Upper lobe of right lung (tissue), 1 donor: Measurements from ENCODE around the gene VDAC2. TPM values are rescaled to one million over a fixed set of nuclear protein-coding genes. Genes with fewer than 3 reads are reported as not detected.
"Not testable (repeated sequence)": the region's sequence is repeated elsewhere in the genome, so short reads cannot be mapped to it uniquely, and the experiment has no call there.

Experiments used
- ATAC-seq: fragments of 200-7000 bp; cut with Tn5 transposase; one replicate; pipeline ENCODE4 v1.9.1; 2020; ENCODE audit warnings: mild to moderate bottlenecking, moderate library complexity
- DNase-seq: peaks from one replicate; pipeline ENCODE4 v3.0.0-alpha.2; 2020
- H3K27ac ChIP-seq: fragments of 200-600 bp; one replicate; pipeline ENCODE4 v1.8.0; 2022
- H3K27me3 ChIP-seq: fragments of 200-600 bp; one replicate; pipeline ENCODE4 v1.8.0; 2022; ENCODE audit warnings: mild to moderate bottlenecking
- H3K36me3 ChIP-seq: fragments of 200-600 bp; one replicate; pipeline ENCODE4 v1.8.0; 2022
- H3K4me1 ChIP-seq: fragments of 200-600 bp; one replicate; pipeline ENCODE4 v1.8.0; 2022
- H3K4me3 ChIP-seq: fragments of 200-600 bp; one replicate; pipeline ENCODE4 v1.8.0; 2022; ENCODE audit warnings: mild to moderate bottlenecking
- H3K9me3 ChIP-seq: fragments of 200-600 bp; one replicate; pipeline ENCODE4 v1.8.0; 2022
- CTCF ChIP-seq: fragments of 200-600 bp; IDR thresholded peaks from one replicate; pipeline ENCODE4 v1.8.0; 2022; ENCODE audit warnings: antibody characterized with exemption
- intact Hi-C: fragments of 100-400 bp; cut with DNase I; formaldehyde crosslinking; loops from one replicate; pipeline ENCODE4 v1.11.0; 2022
- total RNA-seq: library from RNA; stranded (reverse); fragmentation: NEBNext Ultra II Directional; extraction: Animal tissue kit (Norgen Biotek cat#: 25700); gene quantifications from one replicate; pipeline ENCODE4 v1.2.1, GENCODE V29; 2021
- donor health status: DM: no; HTN: yes; CAD: no; lungs with severe emphysema.

VDAC2 gene
- total RNA-seq, 1 donor from 2014 or later = 119 TPM

GRCh38 chr10:75203724-75204123 lies 6.9 kb upstream of the VDAC2 start:
- TF ChIP-seq CTCF = no peak
- Histone ChIP-seq H3K4me1 (peaks cover 8% of the 10 kb centered on the region), H3K36me3 (no peaks in the 10 kb centered on the region), H3K27me3 (no peaks in the 10 kb centered on the region), H3K9me3 (no peaks in the 10 kb centered on the region), H3K27ac (no peak overlapping the region), H3K4me3 (no peak overlapping the region)
- intact Hi-C loops = no loop called here
- no peak for ATAC-seq
- no peak for DNase-seq

- Histone ChIP-seq H3K27me3 (no peaks in the 10 kb centered on the region), H3K36me3 (no peaks in the 10 kb centered on the region), H3K27ac (no peak overlapping the region), H3K9me3 (no peaks in the 10 kb centered on the region), H3K4me1 (peaks cover 14% of the 10 kb centered on the region), H3K4me3 (no peak overlapping the region)
- ATAC-seq (no peak), DNase-seq (no peak)
- intact Hi-C loops = no loop called here
- TF ChIP-seq CTCF = no peak
Measured at GRCh38 chr10:75205908-75206307, 4.7 kb upstream of the VDAC2 start.

GRCh38 chr10:75206638-75207037 lies 4.0 kb upstream of the VDAC2 start:
- H3K27me3 ChIP-seq, H3K9me3 ChIP-seq, intact Hi-C loops, ATAC-seq, H3K27ac ChIP-seq, DNase-seq, H3K36me3 ChIP-seq, H3K4me3 ChIP-seq: not testable (repeated sequence)
- H3K4me1 ChIP-seq = peaks cover 17% of the 10 kb centered on the region

- no peak for DNase-seq
- ATAC-seq = no peak
- peaks cover 2% of the 10 kb centered on the region for H3K36me3 ChIP-seq
- TF ChIP-seq CTCF = no peak
- peaks cover 23% of the 10 kb centered on the region for H3K4me1 ChIP-seq
- no peak overlapping the region for H3K27ac ChIP-seq
- H3K27me3 ChIP-seq = no peaks in the 10 kb centered on the region
- H3K9me3 ChIP-seq = no peaks in the 10 kb centered on the region
- H3K4me3 ChIP-seq = no peak overlapping the region
- intact Hi-C loops = no loop called here
Measured at GRCh38 chr10:75207079-75207856, 3.3 kb upstream of the VDAC2 start.

- H3K4me3 ChIP-seq = no peak overlapping the region
- peaks cover 7% of the 10 kb centered on the region for H3K36me3 ChIP-seq
- no peaks in the 10 kb centered on the region for H3K27me3 ChIP-seq
- H3K4me1 ChIP-seq = peaks cover 23% of the 10 kb centered on the region
- no peak for TF ChIP-seq CTCF
- intact Hi-C loops = no loop called here
- ATAC-seq (no peak), DNase-seq (no peak)
- H3K27ac ChIP-seq = no peak overlapping the region
- no peaks in the 10 kb centered on the region for H3K9me3 ChIP-seq
Measured at GRCh38 chr10:75207857-75208144, 2.8 kb upstream of the VDAC2 start.

GRCh38 chr10:75208181-75208580 lies 2.4 kb upstream of the VDAC2 start:
- Histone ChIP-seq H3K27me3 (no peaks in the 10 kb centered on the region), H3K4me3 (no peak overlapping the region), H3K36me3 (peaks cover 11% of the 10 kb centered on the region), H3K4me1 (peaks cover 25% of the 10 kb centered on the region), H3K9me3 (no peaks in the 10 kb centered on the region), H3K27ac (no peak overlapping the region)
- TF ChIP-seq CTCF = no peak
- DNase-seq = no peak
- intact Hi-C loops = no loop called here
- no peak for ATAC-seq
